K562 (cell line): ENCODE data around the gene FLT1. TPM values are rescaled to one million over a fixed set of nuclear protein-coding genes. Genes with fewer than 3 reads are reported as not detected.
A peak's percentile ranks its signal among the peaks of the same experiment; 100 is the strongest.

ENCODE experiments used
- AFF4 ChIP-seq: sonication (generic); formaldehyde crosslinking; IDR thresholded peaks from 2 replicates; pipeline ENCODE4 v1.8.0; 2023; ENCODE audit warnings: mild to moderate bottlenecking, missing genetic modification reagents
- ESRRB ChIP-seq: fragments of 250-450 bp; sonication (Bioruptor Pico); IDR thresholded peaks from 2 replicates; pipeline ENCODE4 v1.5.0; 2020; ENCODE audit warnings: mild to moderate bottlenecking, moderate library complexity, borderline replicate concordance
- FIP1L1 ChIP-seq: fragments of 200-400 bp; formaldehyde crosslinking; IDR thresholded peaks from 2 replicates; pipeline ENCODE4 v1.6.1; 2018; ENCODE audit warnings: mild to moderate bottlenecking, low read depth, low read length; ENCODE audit not compliant: poor library complexity, severe bottlenecking
- GABPB2 ChIP-seq: fragments of 250-450 bp; sonication (Bioruptor Pico); conservative IDR thresholded peaks from 2 replicates; pipeline ENCODE4 v1.5.1; 2021; ENCODE audit warnings: mild to moderate bottlenecking
- HMG20A ChIP-seq: fragments of 450-650 bp; formaldehyde crosslinking; conservative IDR thresholded peaks from 2 replicates; pipeline ENCODE4 v1.4.0; 2020; ENCODE audit warnings: mild to moderate bottlenecking, mixed read lengths
- ID3 ChIP-seq, 2 experiments: fragments of 250-450 bp in 1 of 2; fragments of 450-650 bp in 1 of 2; sonication (Bioruptor Pico) in 1 of 2; IDR thresholded peaks; 2 replicates each; pipeline versions ENCODE4 v1.6.1 to v1.8.0; 2016 to 2021; ENCODE audit warnings: mild to moderate bottlenecking in 2 of 2, moderate library complexity in 2 of 2, missing compliant biosample characterization in 1 of 2, missing genetic modification characterization in 1 of 2
- IFI16 ChIP-seq: fragments of 250-450 bp; sonication (Bioruptor Pico); IDR thresholded peaks from 2 replicates; pipeline ENCODE4 v2.1.2; 2022; ENCODE audit warnings: mild to moderate bottlenecking, inconsistent platforms
- MLLT1 ChIP-seq, 2 experiments: fragments of 450-650 bp; IDR thresholded peaks; 2 replicates each; pipeline ENCODE4 v1.6.1; 2016
- MYNN ChIP-seq, 2 experiments: sonication (generic); formaldehyde crosslinking in 1 of 2; IDR thresholded peaks; 2 replicates each; pipeline versions ENCODE4 v1.5.0 to v1.6.1; 2016 to 2020; ENCODE audit warnings: antibody characterized with exemption in 1 of 2, missing genetic modification reagents in 1 of 2
- NBN ChIP-seq: fragments of 450-650 bp; IDR thresholded peaks from 2 replicates; pipeline ENCODE4 v1.6.1; 2016; ENCODE audit warnings: low read depth, mild to moderate bottlenecking
- NFE2 ChIP-seq: IDR thresholded peaks from 2 replicates; pipeline ENCODE4 v1.6.1; 2014; ENCODE audit warnings: antibody characterized with exemption, low read depth
- RHOXF2B ChIP-seq: fragments of 250-450 bp; sonication (Bioruptor Pico); conservative IDR thresholded peaks from 2 replicates; pipeline ENCODE4 v1.5.1; 2021
- SIX5 ChIP-seq, 2 experiments: IDR thresholded peaks; 2 replicates each; pipeline ENCODE4 v1.6.1; 2011; ENCODE audit warnings: low read length in 2 of 2, borderline replicate concordance in 1 of 2, low read depth in 1 of 2, mild to moderate bottlenecking in 1 of 2, moderate library complexity in 1 of 2; ENCODE audit not compliant: insufficient read depth in 1 of 2
- SNRNP70 ChIP-seq: fragments of 200-400 bp; formaldehyde crosslinking; optimal IDR thresholded peaks from 2 replicates; pipeline ENCODE3; 2017; ENCODE audit warnings: low read depth, low read length
- TRIM28 ChIP-seq: fragments of 450-650 bp; IDR thresholded peaks from 2 replicates; pipeline ENCODE4 v1.6.1; 2017
- ZBTB1 ChIP-seq: sonication (generic); formaldehyde crosslinking; IDR thresholded peaks from 2 replicates; pipeline ENCODE4 v1.8.1; 2023; ENCODE audit warnings: missing genetic modification reagents, low read depth, mild to moderate bottlenecking, borderline replicate concordance
- ZBTB9 ChIP-seq: fragments of 450-650 bp; formaldehyde crosslinking; IDR thresholded peaks from 2 replicates; pipeline ENCODE4 v1.4.0; 2020; ENCODE audit warnings: mild to moderate bottlenecking, moderate library complexity
- ZKSCAN3 ChIP-seq: fragments of 250-450 bp; sonication (Bioruptor Pico); IDR thresholded peaks from 2 replicates; pipeline ENCODE4 v1.4.0; 2020
- ZNF324 ChIP-seq: fragments of 250-450 bp; sonication (Bioruptor Pico); IDR thresholded peaks from 2 replicates; pipeline ENCODE4 v1.4.0; 2020; ENCODE audit warnings: mild to moderate bottlenecking
- ZNF644 ChIP-seq: fragments of 200-800 bp; sonication (Bioruptor generic); IDR thresholded peaks from 2 replicates; pipeline ENCODE4 v1.6.1; 2016; ENCODE audit warnings: low read depth, missing genetic modification characterization, missing compliant biosample characterization
- polyA plus RNA-seq, 8 experiments: library from polyadenylated mRNA; depleted of rRNA in 4 of 8; stranded (reverse) in 5 of 8; unstranded in 3 of 8; fragments of >200 nt; fragmentation: Nextera tagmentation in 2 of 8; fragmentation: Illumina TruSeq in 1 of 8; extraction: Ambion mirVana in 2 of 8; extraction: Trizol in 1 of 8; gene quantifications; 2 replicates each; pipeline versions ENCODE4 v1.2.1 to v1.2.3, GENCODE V29; 2011 to 2014; ENCODE audit warnings: inconsistent platforms in 1 of 8, missing spikeins in 1 of 8
- total RNA-seq, 7 experiments: library from RNA; depleted of rRNA in 6 of 7; stranded (reverse); fragments of >200 nt in 6 of 7; fragmentation: Illumina TruSeq in 2 of 7; extraction: Trizol in 2 of 7; gene quantifications; 2 replicates each; pipeline versions ENCODE4 v1.2.1 to v1.2.3, GENCODE V29; 2011 to 2021; ENCODE audit warnings: low replicate concordance in 1 of 7

Gene FLT1
- total and polyA plus RNA-seq, 9 of the 15 experiments (the other 6 are each of a cell fraction or from before 2014, with no cell fraction given): 0.01 to 2.0 (median 0.22) TPM

DNA sequence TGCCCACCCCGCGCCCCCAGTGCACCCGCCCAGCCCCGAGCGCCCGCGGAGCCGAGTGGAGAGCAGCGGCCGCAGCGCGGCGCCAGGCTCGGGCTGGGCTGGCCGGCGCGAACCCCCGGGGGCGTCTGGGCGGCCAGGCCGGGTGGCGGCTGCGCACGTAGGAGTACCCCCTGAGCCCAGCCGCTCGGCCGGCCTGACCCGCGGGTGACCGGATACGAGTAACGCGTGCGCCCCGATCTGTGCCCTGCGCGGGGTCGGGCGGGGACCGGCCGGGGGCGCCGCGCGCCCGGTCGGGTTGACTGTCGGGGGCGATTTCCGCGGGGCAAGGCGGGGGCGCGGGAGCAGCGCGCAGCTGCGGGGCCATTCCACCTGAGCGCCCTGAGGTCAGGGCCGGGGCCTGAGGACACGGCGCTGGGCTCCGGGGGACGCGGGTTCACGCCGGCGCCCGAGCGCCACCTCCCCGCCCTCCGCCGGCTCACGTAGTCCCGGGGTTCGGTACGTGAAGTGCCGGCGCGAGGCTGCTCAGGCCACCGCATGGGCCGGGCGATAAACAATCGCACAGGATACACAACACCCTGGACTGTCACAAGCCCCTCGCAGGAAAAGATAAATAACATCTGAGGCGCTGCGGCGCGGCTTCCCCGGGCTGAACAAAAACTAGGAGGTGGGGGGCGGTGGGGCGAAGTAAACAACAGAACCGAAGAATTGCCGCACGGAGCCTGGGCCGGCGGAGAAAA, 37.6 kb upstream of the FLT1 start (continued):
- TF ChIP-seq AFF4 (CRISPR knock-in tag) (0 out of 2 replicates have a peak, but pooled peaks have one; percentile 48), NBN (no peak), IFI16 (CRISPR knock-in tag) (no peak), ZNF644 (tag) (no peak), FIP1L1 (no peak), ID3 (CRISPR knock-in tag; IDR thresholded peaks at IDR 0.05) (no peak), ID3 (tag; IDR thresholded peaks at IDR 0.05) (no peak), ZBTB1 (CRISPR knock-in tag) (no peak), HMG20A (CRISPR knock-in tag) (no peak), ESRRB (CRISPR knock-in tag) (no peak), GABPB2 (CRISPR knock-in tag) (no peak), SNRNP70 (no peak), ZBTB9 (CRISPR knock-in tag) (no peak), ZKSCAN3 (CRISPR knock-in tag) (no peak), MYNN (IDR thresholded peaks at IDR 0.05) (no peak), MYNN (CRISPR knock-in tag; IDR thresholded peaks at IDR 0.05) (no peak), TRIM28 (no peak), NFE2 (no peak), ZNF324 (CRISPR knock-in tag) (no peak), MLLT1 (IDR thresholded peaks at IDR 0.05) (0 out of 4 replicates have a peak, but pooled peaks have one; percentile 25 to 36), SIX5 (IDR thresholded peaks at IDR 0.05; ENCODE audit: borderline replicate concordance in 1 of 2, insufficient read depth in 1 of 2, low read depth in 1 of 2, low read length in 2 of 2) (no peak), RHOXF2B (CRISPR knock-in tag) (no peak)
